Mucosa of stomach (tissue), 1 donor: ENCODE results near the gene GSTP1.
"Not testable (repeated sequence)": the region's sequence is repeated elsewhere in the genome, so short reads cannot be mapped to it uniquely, and the experiment has no call there.

Experiments
- H3K27me3 ChIP-seq: one replicate; pipeline ENCODE4 v1.7.0; 2013; ENCODE audit warnings: mild to moderate bottlenecking, low read length; ENCODE audit not compliant: control insufficient read depth, insufficient read depth
- H3K36me3 ChIP-seq: one replicate; pipeline ENCODE4 v1.7.0; 2013; ENCODE audit warnings: low read length; ENCODE audit not compliant: control insufficient read depth, insufficient read depth
- H3K4me1 ChIP-seq: one replicate; pipeline ENCODE4 v1.7.0; 2013; ENCODE audit warnings: mild to moderate bottlenecking, low read length; ENCODE audit not compliant: control insufficient read depth, insufficient read depth
- H3K4me3 ChIP-seq: one replicate; pipeline ENCODE4 v1.7.0; 2013; ENCODE audit warnings: low read length
- H3K9ac ChIP-seq: one replicate; pipeline ENCODE4 v1.7.0; 2013; ENCODE audit warnings: mild to moderate bottlenecking, low read length, moderate library complexity
- H3K9me3 ChIP-seq: one replicate; pipeline ENCODE4 v1.7.0; 2013; ENCODE audit warnings: mild to moderate bottlenecking, low read length, moderate library complexity; ENCODE audit not compliant: control insufficient read depth
- donor health status: Pancreatic carcinoma.

The GSTP1 gene

GRCh38 chr11:67613313-67613959 lies 29.8 kb downstream of the GSTP1 start:
- H3K27me3 ChIP-seq: peaks cover 18% of the 10 kb centered on the region
- H3K9me3 ChIP-seq: no peaks in the 10 kb centered on the region
- H3K9ac ChIP-seq: peak overlapping the region; percentile 75
- peak overlapping the region; percentile 31 for H3K4me3 ChIP-seq
- H3K4me1 ChIP-seq: peaks cover 21% of the 10 kb centered on the region
- peaks cover 9% of the 10 kb centered on the region for H3K36me3 ChIP-seq

- Histone ChIP-seq H3K9ac (peak overlapping the region; percentile 75), H3K4me3 (peak overlapping the region; percentile 31), H3K9me3 (no peaks in the 10 kb centered on the region), H3K36me3 (peaks cover 9% of the 10 kb centered on the region), H3K27me3 (peaks cover 18% of the 10 kb centered on the region), H3K4me1 (peaks cover 21% of the 10 kb centered on the region)
These were observed 30.5 kb downstream of the GSTP1 start for GRCh38 chr11:67613960-67614715.

- H3K27me3 ChIP-seq: peaks cover 18% of the 10 kb centered on the region
- no peaks in the 10 kb centered on the region for H3K9me3 ChIP-seq
- H3K4me1 ChIP-seq: peaks cover 21% of the 10 kb centered on the region
- H3K4me3 ChIP-seq: no peak overlapping the region
- peaks cover 8% of the 10 kb centered on the region for H3K36me3 ChIP-seq
- H3K9ac ChIP-seq: peak overlapping the region; percentile 75
These were observed 31.4 kb downstream of the GSTP1 start for GRCh38 chr11:67614730-67615714.

- Histone ChIP-seq H3K27me3 (peaks cover 18% of the 10 kb centered on the region), H3K4me1 (peaks cover 21% of the 10 kb centered on the region), H3K9ac (no peak overlapping the region), H3K9me3 (no peaks in the 10 kb centered on the region), H3K4me3 (no peak overlapping the region), H3K36me3 (no peaks in the 10 kb centered on the region)
These were observed 32.3 kb downstream of the GSTP1 start for GRCh38 chr11:67615728-67616430.

- Histone ChIP-seq H3K4me3 (no peak overlapping the region), H3K4me1 (peaks cover 21% of the 10 kb centered on the region), H3K9ac (no peak overlapping the region), H3K9me3 (no peaks in the 10 kb centered on the region), H3K36me3 (no peaks in the 10 kb centered on the region), H3K27me3 (peaks cover 18% of the 10 kb centered on the region)
These were observed 33.0 kb downstream of the GSTP1 start for GRCh38 chr11:67616431-67617242.

DNA sequence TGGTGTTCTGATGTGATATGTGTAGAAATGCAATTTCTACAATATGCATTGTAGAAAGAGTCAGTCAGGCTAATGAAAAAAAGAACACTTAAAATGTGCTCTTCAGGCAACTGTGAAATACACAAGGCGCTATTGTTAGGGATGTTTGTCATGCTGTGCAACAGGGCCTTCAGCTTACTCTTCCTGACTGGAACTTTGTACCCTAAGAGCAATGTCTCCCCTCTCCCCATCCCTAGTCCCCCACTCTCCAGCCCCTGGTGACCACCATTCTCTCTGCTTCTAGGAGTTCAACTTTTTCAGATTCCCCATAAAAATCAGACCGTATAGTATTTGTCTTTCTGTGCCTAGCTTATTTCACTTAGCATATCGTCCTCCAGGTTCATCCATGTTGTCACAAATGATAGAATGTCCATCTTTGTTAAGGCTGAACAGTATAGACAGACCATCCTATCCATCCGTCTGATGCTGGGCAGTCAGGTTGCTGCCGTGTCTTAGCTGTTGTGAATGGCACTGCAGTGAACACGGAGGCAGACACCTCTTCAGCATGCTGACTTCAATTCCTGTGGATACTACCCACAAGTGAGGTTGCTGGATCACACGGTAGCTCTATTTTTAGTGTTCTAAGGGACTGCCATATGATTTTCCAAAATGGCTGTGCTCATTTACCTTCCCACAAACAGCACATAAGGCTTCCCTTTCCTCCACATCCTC lies 33.8 kb downstream of the GSTP1 start:
- H3K9ac ChIP-seq: no peak overlapping the region
- H3K27me3 ChIP-seq: peaks cover 18% of the 10 kb centered on the region
- no peaks in the 10 kb centered on the region for H3K9me3 ChIP-seq

DNA sequence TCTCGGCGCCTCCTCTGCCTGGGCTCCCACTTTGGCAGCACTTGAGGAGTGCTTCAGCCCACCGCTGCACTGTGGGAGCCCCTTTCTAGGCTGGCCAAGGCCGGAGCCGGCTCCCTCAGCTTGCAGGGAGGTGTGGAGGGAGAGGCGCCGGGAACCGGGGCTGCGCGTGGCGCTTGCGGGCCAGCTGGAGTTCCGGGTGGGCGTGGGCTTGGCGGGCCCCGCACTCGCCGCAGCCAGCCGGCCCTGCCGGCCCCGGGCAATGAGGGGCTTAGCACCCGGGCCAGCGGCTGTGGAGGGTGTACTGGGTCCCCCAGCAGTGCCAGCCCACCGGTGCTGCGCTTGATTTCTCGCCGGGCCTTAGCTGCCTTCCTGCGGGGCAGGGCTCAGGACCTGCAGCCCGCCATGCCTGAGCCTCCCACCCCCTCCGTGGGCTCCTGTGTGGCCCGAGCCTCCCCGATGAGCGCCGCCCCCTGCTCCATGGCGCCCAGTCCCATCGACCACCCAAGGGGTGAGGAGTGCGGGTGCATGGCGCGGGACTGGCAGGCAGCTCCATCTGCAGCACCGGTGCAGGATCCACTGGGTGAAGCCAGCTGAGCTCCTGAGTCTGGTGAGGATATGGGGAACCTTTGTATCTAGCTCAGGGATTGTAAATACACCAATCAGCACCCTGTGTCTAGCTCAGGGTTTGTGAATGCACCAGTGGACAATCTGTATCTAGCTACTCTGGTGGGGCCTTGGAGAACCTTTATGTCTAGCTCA lies 35.5 kb downstream of the GSTP1 start:
- H3K4me3 ChIP-seq, H3K9ac ChIP-seq, H3K36me3 ChIP-seq, H3K9me3 ChIP-seq: not testable (repeated sequence)
- Histone ChIP-seq H3K27me3 (peaks cover 18% of the 10 kb centered on the region), H3K4me1 (peaks cover 12% of the 10 kb centered on the region)

More for the DNA sequence above, 33.8 kb downstream of the GSTP1 start:
- H3K4me1 ChIP-seq: peaks cover 21% of the 10 kb centered on the region
- no peaks in the 10 kb centered on the region for H3K36me3 ChIP-seq
- H3K4me3 ChIP-seq: no peak overlapping the region

DNA sequence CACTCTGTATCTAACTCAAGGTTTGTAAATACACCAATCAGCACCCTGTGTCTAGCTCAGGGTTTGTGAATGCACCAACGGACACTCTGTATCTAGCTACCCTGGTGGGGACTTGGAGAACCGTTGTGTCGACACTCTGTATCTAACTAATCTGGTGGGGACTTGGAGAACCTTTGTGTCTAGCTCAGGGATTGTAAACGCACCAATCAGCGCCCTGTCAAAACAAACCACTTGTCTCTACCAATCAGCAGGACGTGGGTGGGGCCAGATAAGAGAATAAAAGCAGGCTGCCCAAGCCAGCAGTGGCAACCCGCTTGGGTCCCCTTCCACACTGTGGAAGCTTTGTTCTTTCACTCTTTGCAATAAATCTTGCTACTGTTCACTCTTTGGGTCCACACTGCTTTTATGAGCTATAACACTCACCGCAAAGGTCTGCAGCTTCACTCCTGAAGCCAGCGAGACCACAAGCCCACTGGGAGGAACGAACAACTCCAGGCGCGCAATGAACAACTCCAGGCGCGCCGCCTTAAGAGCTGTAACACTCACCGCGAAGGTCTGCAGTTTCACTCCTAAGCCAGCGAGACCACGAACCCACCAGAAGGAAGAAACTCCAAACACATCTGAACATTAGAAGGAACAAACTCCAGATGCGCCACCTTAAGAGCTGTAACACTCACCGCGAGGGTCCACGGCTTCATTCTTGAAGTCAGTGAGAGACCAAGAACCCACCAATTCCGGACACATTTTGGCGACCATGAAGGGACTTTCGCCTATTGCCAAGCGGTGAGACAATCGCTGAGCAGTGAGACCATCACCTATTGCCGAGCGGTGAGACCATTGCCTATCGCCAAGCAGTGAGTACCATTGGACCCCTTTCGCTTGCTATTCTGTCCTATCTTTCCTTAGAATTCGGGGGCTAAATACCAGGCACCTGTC lies 36.3 kb downstream of the GSTP1 start:
- H3K27me3 ChIP-seq: peaks cover 16% of the 10 kb centered on the region
- H3K9me3 ChIP-seq, H3K4me3 ChIP-seq, H3K4me1 ChIP-seq, H3K9ac ChIP-seq, H3K36me3 ChIP-seq: not testable (repeated sequence)

- not testable (repeated sequence) for H3K9me3 ChIP-seq, H3K4me3 ChIP-seq, H3K9ac ChIP-seq, H3K4me1 ChIP-seq, H3K36me3 ChIP-seq
- H3K27me3 ChIP-seq: peaks cover 10% of the 10 kb centered on the region
These were observed 37.0 kb downstream of the GSTP1 start for GRCh38 chr11:67620621-67621020.
